SIG-M5 treated with dmso at 0.1 percent for 504 hours (cell line): ENCODE measurements around the gene TXNDC16.

Source experiments
- DNase-seq: peaks from one replicate; lab custom pipeline; 2025; ENCODE audit not compliant: unreplicated experiment; lab: John Stamatoyannopoulos, UW

TXNDC16 gene

GRCh38 chr14:52455291-52456088 is 96.8 kb downstream of the TXNDC16 start:
- no peak for DNase-seq

GRCh38 chr14:52447236-52447635 is 105.1 kb downstream of the TXNDC16 start:
- DNase-seq = no peak

- DNase-seq = no peak
Measured at GRCh38 chr14:52446355-52446754, 106.0 kb downstream of the TXNDC16 start.

GRCh38 chr14:52443506-52443905 is 108.8 kb downstream of the TXNDC16 start:
- no peak for DNase-seq

GRCh38 chr14:52442602-52443001 is 109.7 kb downstream of the TXNDC16 start:
- no peak for DNase-seq

- DNase-seq = peak; percentile 8
Measured at GRCh38 chr14:52442166-52442565, 110.1 kb downstream of the TXNDC16 start.

GRCh38 chr14:52439476-52439875 is 112.8 kb downstream of the TXNDC16 start:
- no peak for DNase-seq

GRCh38 chr14:52434955-52435354 is 117.3 kb downstream of the TXNDC16 start:
- no peak for DNase-seq

- no peak for DNase-seq
Measured at GRCh38 chr14:52430474-52430873, 121.8 kb downstream of the TXNDC16 start.

- no peak for DNase-seq
Measured at GRCh38 chr14:52429451-52429850, 122.9 kb downstream of the TXNDC16 start.

GRCh38 chr14:52427460-52427859 is 124.8 kb downstream of the TXNDC16 start:
- no peak for DNase-seq

GRCh38 chr14:52422650-52423356 is 129.5 kb downstream of the TXNDC16 start:
- no peak for DNase-seq

- DNase-seq = no peak
Measured at GRCh38 chr14:52417139-52417538, 135.2 kb downstream of the TXNDC16 start.

- DNase-seq = no peak
Measured at GRCh38 chr14:52413729-52414408, 138.4 kb downstream of the TXNDC16 start.

GRCh38 chr14:52412426-52412825 is 139.9 kb downstream of the TXNDC16 start:
- no peak for DNase-seq

GRCh38 chr14:52405314-52405713 is 147.0 kb downstream of the TXNDC16 start:
- DNase-seq = no peak

- no peak for DNase-seq
Measured at GRCh38 chr14:52402812-52403526, 149.3 kb downstream of the TXNDC16 start.

- peak; percentile 32 for DNase-seq
Measured at GRCh38 chr14:52400846-52401245, 151.5 kb downstream of the TXNDC16 start.

GRCh38 chr14:52399921-52400595 is 152.2 kb downstream of the TXNDC16 start:
- peak; percentile 55 for DNase-seq

GRCh38 chr14:52399104-52399503 is 153.2 kb downstream of the TXNDC16 start:
- DNase-seq = no peak

GRCh38 chr14:52397844-52398243 is 154.5 kb downstream of the TXNDC16 start:
- DNase-seq = no peak
